Activated T-cell treated with anti-CD3 and anti-CD28 coated beads, Interleukin-2, amount 50 U/mL, for 4 hours (primary cell): ENCODE results near the gene SERPINA6. TPM values are rescaled to one million over a fixed set of nuclear protein-coding genes. Genes with fewer than 3 reads are reported as not detected.
"Not testable (repeated sequence)": the region's sequence is repeated elsewhere in the genome, so short reads cannot be mapped to it uniquely, and the experiment has no call there.

Experiments
- ATAC-seq, 2 donors: fragments of 200-7000 bp; cut with Tn5 transposase; one replicate each; pipeline ENCODE4 v1.10.0; 2021
- DNase-seq: peaks from one replicate; pipeline ENCODE4 v3.0.0-alpha.2; 2020
- H3K27me3 Mint-ChIP-seq: one replicate; pipeline ENCODE4 v1.8.0; 2021; ENCODE audit warnings: low read depth, mixed read lengths
- H3K36me3 Mint-ChIP-seq: one replicate; pipeline ENCODE4 v1.8.0; 2022; ENCODE audit warnings: mixed read lengths; ENCODE audit not compliant: insufficient read depth
- H3K4me1 Mint-ChIP-seq: one replicate; pipeline ENCODE4 v1.8.0; 2021; ENCODE audit warnings: low read depth, mixed read lengths
- H3K4me3 Mint-ChIP-seq: one replicate; pipeline ENCODE4 v1.8.0; 2021; ENCODE audit warnings: mild to moderate bottlenecking, moderate library complexity, mixed read lengths
- H3K9me3 Mint-ChIP-seq: one replicate; pipeline ENCODE4 v1.8.0; 2021; ENCODE audit warnings: mixed read lengths
- total RNA-seq, 3 donors: library from RNA; stranded (reverse); gene quantifications; one replicate each; pipeline ENCODE4 v1.2.1, GENCODE V29; 2021

Gene SERPINA6
- total RNA-seq, 3 donors from 2014 or later, result not detected

DNA sequence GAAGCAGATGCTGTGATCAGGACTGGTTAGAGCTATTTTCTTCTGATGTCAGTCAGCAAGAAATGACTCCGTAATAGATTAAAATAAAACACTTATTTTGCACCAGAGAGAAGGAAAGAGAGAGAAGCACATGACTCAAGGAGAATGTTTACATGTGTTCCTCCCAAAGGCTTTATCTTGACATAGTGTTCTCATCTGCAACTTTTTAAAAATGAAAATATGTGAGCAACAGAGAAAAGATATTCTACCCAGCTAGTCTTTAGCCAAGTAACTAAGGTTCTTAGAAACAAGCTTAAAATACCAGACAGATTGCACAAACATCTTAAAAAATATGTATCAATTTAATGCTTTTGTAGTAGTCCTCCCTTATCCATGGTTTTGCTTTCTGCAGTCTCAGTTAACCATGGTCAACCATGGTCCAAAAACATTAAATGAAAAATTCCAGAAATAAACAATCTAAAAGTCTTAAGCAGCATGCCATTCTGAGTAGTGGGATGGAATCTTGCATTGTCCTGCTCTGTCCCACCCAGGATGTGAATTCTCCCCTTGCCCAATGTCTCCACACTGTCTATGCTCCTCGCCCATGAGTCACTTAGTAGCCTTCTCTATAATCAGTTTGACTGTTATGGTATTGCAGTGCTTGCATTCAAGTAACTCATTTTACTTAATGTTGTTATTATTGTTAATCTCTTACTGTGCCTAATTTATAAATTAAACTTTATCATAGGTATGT, 40.0 kb downstream of the SERPINA6 start:
- Mint-ChIP-seq H3K4me3 (no peak overlapping the region), H3K27me3 (peaks cover 4% of the 10 kb centered on the region), H3K9me3 (no peaks in the 10 kb centered on the region), H3K36me3 (no peaks in the 10 kb centered on the region), H3K4me1 (no peaks in the 10 kb centered on the region)
- DNase-seq, result no peak
- ATAC-seq, result no peak

- Mint-ChIP-seq H3K9me3 (no peaks in the 10 kb centered on the region), H3K4me1 (no peaks in the 10 kb centered on the region), H3K4me3 (no peak overlapping the region), H3K36me3 (no peaks in the 10 kb centered on the region), H3K27me3 (peaks cover 2% of the 10 kb centered on the region)
- DNase-seq, result no peak
- ATAC-seq, result no peak
These were observed 44.4 kb downstream of the SERPINA6 start for GRCh38 chr14:94278731-94279130.

DNA sequence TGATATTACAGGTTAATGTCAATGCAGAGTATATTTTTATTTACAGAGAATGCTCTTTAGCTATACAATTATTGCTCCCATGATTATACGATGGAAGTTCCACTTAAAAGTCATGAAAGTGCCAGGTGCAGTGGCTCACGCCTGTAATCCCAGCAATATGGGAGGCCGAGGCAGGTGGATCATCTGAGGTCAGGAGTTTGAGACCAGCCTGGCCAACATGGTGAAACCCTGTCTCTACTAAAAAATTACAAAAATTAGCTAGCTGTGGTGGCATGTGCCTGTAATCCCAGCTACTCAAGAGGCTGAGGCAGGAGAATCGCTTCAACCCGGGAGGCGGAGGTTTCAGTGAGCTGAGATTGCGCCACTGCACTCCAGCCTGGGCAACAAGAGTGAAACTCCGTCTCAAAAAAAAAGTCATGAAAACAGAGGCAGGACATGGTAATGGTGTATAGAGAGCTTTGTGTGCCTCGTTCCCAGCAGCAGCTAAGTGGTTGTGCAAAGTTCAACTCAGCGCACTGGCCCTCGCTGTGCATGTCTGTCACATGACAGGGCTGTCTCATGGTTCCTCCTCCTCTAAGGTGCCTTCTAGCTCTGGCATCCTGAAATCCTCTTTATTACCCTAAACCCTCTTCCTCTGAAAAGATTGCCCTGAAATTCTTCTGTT, 46.1 kb downstream of the SERPINA6 start:
- ATAC-seq, H3K27me3 Mint-ChIP-seq, H3K36me3 Mint-ChIP-seq, H3K4me3 Mint-ChIP-seq, H3K4me1 Mint-ChIP-seq, H3K9me3 Mint-ChIP-seq, DNase-seq: not testable (repeated sequence)

DNA sequence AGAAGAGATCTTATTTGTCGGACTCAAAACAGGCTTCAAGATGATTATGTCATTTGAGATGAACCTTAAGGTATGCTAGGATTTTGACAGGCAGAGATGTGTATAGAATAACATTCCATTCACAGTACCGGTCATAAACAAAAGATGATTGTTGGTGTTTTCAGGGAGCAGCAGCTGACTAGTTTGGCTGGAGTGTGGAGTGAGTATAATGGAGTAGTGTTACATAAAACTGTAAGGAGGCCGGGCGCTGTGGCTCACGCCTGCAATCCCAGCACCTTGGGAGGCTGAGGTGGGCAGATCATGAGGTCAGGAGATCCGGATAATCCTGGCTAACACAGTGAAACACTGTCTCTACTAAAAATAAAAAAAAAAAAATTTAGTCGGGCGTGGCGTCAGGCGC, 54.0 kb downstream of the SERPINA6 start:
- Mint-ChIP-seq H3K9me3 (no peaks in the 10 kb centered on the region), H3K27me3 (peaks cover 10% of the 10 kb centered on the region), H3K4me3 (no peak overlapping the region), H3K4me1 (no peaks in the 10 kb centered on the region), H3K36me3 (peaks cover 3% of the 10 kb centered on the region)
- ATAC-seq (no peak), DNase-seq (no peak)

GRCh38 chr14:94268582-94268981, 54.6 kb downstream of the SERPINA6 start:
- H3K36me3 Mint-ChIP-seq, H3K27me3 Mint-ChIP-seq, DNase-seq, ATAC-seq, H3K4me3 Mint-ChIP-seq, H3K9me3 Mint-ChIP-seq, H3K4me1 Mint-ChIP-seq: not testable (repeated sequence)

DNA sequence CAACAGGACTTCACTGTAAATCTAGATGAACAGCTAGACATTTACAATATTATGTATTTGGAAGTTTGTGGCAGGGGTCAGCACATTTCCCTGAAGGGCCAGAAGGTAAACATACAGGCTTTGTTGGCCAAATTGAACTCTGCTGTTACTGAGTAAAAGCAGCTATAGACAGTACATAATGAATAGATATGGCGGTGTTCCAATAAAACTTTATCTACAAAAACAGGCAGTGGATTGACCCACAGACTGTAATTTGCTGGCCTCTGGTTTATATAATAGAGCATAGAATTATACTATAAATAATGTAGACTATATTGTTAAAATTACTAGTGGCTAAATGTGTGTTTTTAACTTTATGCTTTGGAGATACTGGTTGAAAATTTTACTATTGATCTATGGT, 55.8 kb downstream of the SERPINA6 start:
- H3K27me3 Mint-ChIP-seq, result peaks cover 10% of the 10 kb centered on the region

GRCh38 chr14:94264195-94264594, 58.9 kb downstream of the SERPINA6 start:
- H3K9me3 Mint-ChIP-seq, result peaks cover 23% of the 10 kb centered on the region
- not testable (repeated sequence) for H3K4me1 Mint-ChIP-seq, H3K36me3 Mint-ChIP-seq, H3K27me3 Mint-ChIP-seq, H3K4me3 Mint-ChIP-seq, ATAC-seq, DNase-seq

More for the DNA sequence above, 55.8 kb downstream of the SERPINA6 start:
- Mint-ChIP-seq H3K4me3 (no peak overlapping the region), H3K36me3 (peaks cover 5% of the 10 kb centered on the region), H3K9me3 (peaks cover 11% of the 10 kb centered on the region), H3K4me1 (no peaks in the 10 kb centered on the region)
- ATAC-seq (no peak), DNase-seq (no peak)

Other genes starting within 250 kb of the SERPINA6 start
- gene DDX24, start 242.1 kb downstream of the SERPINA6 start, total RNA-seq, result 100 to 1,000 TPM; 287 to 321 (median 319) TPM
- 1 to 10 TPM; 8.9 to 9.5 (median 9.0) TPM for gene IFI27L1, start 242.0 kb downstream of the SERPINA6 start, total RNA-seq
- gene IFI27, start 212.6 kb downstream of the SERPINA6 start, total RNA-seq, result 1 to 10 TPM; 1.3 to 1.7 (median 1.3) TPM
- gene IFI27L2, start 193.7 kb downstream of the SERPINA6 start, total RNA-seq, result 10 to 100 TPM; 19.3 to 26.4 (median 23.6) TPM
- gene PPP4R4, start 149.0 kb downstream of the SERPINA6 start, total RNA-seq, result 1 to 10 TPM; 2.0 to 4.2 (median 2.8) TPM
- gene SERPINA10, start 30.1 kb downstream of the SERPINA6 start, total RNA-seq, result not detected
- gene SERPINA2, start 43.4 kb upstream of the SERPINA6 start, total RNA-seq, result not detected
- gene SERPINA1, start 65.3 kb upstream of the SERPINA6 start, total RNA-seq, result 1 to 10 TPM; 4.8 to 5.3 (median 4.9) TPM
- not detected for gene SERPINA11, start 129.5 kb upstream of the SERPINA6 start, total RNA-seq
- gene SERPINA9, start 152.9 kb upstream of the SERPINA6 start, total RNA-seq, result not detected
- not detected for gene SERPINA12, start 186.1 kb upstream of the SERPINA6 start, total RNA-seq
- gene SERPINA4, start 238.1 kb upstream of the SERPINA6 start, total RNA-seq, result not detected